GM12801 (cell line): Measurements from ENCODE around the gene ZNF746.

Experiments
- TF ChIP-seq, protein P1 (sequence below): IDR thresholded peaks from one replicate; pipeline ENCODE4 v1.5.1; 2011; ENCODE audit warnings: control low read depth; ENCODE audit not compliant: insufficient read length; ENCODE audit errors: extremely low read depth

The ZNF746 gene

GRCh38 chr7:149460493-149461277 lies 36.9 kb downstream of the ZNF746 start, which contains the start of gene ZNF777:
TSS of gene ZNF777 (minus strand) at chr7:149461062. CDS start at chr7:149456022, 5,040 bp downstream.
- TF ChIP-seq, protein P1, sequence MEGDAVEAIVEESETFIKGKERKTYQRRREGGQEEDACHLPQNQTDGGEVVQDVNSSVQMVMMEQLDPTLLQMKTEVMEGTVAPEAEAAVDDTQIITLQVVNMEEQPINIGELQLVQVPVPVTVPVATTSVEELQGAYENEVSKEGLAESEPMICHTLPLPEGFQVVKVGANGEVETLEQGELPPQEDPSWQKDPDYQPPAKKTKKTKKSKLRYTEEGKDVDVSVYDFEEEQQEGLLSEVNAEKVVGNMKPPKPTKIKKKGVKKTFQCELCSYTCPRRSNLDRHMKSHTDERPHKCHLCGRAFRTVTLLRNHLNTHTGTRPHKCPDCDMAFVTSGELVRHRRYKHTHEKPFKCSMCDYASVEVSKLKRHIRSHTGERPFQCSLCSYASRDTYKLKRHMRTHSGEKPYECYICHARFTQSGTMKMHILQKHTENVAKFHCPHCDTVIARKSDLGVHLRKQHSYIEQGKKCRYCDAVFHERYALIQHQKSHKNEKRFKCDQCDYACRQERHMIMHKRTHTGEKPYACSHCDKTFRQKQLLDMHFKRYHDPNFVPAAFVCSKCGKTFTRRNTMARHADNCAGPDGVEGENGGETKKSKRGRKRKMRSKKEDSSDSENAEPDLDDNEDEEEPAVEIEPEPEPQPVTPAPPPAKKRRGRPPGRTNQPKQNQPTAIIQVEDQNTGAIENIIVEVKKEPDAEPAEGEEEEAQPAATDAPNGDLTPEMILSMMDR: no peak

DNA sequence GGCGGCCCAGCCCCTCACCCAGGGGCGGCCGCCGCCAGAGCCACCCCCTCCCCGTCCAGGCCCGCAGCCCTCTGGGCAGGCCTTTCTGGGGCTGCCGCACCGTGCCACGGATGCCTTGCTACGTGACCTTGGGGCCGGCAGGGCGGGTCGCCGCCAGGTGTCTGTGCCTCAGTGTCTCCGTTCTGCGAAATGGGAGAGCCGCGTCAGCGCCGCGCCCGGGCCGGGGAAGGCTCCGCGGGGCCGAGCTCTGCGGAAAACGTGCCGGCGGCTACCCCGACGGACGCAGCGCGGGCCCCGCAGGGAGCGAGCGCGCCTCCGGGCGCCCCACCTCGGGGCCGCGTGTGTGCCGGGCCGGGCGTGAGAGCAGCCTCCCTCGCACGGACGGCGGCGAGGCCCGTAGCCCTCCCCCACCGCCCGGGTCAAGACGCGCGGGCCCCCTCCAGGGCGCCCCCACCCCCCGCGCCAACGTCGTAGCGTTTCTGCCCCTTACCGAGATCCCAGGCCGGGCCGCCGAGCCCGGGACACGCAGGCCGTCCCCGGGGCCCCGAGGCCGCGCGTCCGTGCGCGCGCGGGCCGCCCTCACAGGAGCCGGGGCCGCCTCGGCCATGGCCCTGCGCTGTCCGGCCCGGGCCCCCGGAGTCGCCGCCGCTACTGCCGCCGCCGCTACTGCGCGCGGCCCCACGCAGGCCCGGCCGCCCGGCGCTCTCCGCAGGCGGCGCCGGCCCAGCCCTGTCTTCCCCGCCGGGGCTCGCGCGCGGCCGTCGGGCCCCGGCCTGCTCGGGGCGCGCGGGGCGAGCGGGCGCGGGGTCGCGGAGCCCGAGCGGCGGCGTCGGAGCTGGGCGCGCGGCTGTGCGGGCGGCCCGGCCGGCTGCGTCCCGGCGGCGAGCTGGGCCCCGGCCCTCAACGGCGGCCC lies 37.8 kb downstream of the ZNF746 start:
- TF ChIP-seq, protein P1: no peak

DNA sequence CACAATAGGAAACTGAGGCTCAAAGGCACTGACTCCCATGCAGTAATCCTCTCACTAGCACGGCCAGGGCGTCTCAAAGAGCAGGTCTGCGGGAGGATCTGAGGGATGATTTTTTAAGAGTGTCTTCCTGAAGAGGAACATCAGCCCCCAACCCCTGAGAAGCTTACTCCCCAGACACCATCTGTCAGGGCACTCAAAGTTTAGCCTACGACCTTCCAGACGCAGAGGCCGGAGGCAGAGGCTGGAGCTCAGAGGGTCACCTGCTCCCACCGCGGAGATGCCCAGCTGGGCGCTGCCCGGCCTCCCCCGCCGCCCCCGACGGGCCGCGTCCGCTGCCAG lies 38.4 kb downstream of the ZNF746 start:
- TF ChIP-seq, protein P1: no peak

DNA sequence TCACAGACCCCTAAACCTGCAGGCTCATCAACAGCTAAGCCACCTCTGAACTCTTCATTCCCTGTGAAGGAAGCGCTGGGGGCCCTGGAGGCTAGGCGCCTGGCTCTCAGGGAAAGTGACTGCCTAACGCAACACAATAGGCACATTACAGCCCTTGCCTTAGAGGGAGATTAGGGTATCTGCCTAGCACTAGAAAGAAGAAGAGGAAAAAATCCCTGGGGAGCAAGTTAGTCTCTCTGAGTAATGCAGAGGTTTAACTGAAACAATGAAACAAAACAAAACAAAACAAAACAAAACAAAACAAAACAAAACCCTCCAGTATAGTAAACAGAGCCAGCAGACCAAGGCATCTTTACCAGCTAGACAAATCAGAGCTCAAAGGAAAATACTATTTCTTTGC lies 39.4 kb downstream of the ZNF746 start:
- TF ChIP-seq, protein P1: no peak

- TF ChIP-seq, protein P1: no peak
Observed at GRCh38 chr7:149457766-149458165, 39.8 kb downstream of the ZNF746 start.

GRCh38 chr7:149456506-149457421 lies 40.8 kb downstream of the ZNF746 start:
- TF ChIP-seq, protein P1: no peak
